GM12874 (cell line): ENCODE results near the gene FAAP100.

Experiments
- TF ChIP-seq, protein P1 (sequence below): IDR thresholded peaks from 2 replicates; pipeline ENCODE4 v1.5.1; 2011; ENCODE audit warnings: low read depth, mild to moderate bottlenecking, control low read depth, low read length, moderate library complexity; ENCODE audit not compliant: insufficient read depth

FAAP100 gene

DNA sequence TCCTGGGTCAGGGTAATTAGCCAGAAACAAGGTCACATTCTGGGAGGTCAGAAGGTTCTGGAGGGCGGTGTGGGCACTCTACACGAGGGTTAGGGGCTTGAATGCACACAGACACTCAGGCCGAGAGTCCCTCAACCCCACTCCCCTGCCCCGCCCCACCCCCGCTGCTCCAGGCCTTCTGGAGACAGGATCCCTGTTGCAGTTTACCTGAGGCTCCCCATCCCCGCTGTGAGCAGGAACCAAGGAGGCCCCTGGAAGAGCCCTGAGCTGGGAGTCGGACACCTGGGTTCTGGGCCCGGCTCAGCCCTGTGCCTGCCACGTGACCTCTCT lies 35.2 kb downstream of the FAAP100 start:
- TF ChIP-seq, protein P1, sequence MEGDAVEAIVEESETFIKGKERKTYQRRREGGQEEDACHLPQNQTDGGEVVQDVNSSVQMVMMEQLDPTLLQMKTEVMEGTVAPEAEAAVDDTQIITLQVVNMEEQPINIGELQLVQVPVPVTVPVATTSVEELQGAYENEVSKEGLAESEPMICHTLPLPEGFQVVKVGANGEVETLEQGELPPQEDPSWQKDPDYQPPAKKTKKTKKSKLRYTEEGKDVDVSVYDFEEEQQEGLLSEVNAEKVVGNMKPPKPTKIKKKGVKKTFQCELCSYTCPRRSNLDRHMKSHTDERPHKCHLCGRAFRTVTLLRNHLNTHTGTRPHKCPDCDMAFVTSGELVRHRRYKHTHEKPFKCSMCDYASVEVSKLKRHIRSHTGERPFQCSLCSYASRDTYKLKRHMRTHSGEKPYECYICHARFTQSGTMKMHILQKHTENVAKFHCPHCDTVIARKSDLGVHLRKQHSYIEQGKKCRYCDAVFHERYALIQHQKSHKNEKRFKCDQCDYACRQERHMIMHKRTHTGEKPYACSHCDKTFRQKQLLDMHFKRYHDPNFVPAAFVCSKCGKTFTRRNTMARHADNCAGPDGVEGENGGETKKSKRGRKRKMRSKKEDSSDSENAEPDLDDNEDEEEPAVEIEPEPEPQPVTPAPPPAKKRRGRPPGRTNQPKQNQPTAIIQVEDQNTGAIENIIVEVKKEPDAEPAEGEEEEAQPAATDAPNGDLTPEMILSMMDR, result no peak

DNA sequence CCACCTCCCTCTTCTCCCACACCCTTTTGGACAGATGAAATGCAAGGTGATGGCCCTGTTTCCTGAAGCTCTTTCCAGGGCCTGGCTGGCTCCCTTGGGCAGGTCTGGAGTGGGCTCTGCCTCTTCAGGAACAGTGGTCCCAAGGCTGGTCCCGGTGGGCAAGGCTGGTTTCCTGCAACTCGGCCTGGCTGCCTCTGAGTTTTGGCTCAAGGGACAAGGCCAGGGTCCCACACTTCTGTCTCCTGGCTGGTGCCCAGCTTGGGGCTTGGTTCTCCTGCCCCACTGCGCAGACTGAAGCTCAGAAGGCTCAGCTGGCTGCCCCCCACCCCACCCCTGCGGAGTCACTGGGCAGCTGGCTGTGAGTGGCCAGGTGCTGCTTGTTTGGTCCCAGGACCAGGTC lies 35.7 kb downstream of the FAAP100 start:
- TF ChIP-seq, protein P1, result no peak

DNA sequence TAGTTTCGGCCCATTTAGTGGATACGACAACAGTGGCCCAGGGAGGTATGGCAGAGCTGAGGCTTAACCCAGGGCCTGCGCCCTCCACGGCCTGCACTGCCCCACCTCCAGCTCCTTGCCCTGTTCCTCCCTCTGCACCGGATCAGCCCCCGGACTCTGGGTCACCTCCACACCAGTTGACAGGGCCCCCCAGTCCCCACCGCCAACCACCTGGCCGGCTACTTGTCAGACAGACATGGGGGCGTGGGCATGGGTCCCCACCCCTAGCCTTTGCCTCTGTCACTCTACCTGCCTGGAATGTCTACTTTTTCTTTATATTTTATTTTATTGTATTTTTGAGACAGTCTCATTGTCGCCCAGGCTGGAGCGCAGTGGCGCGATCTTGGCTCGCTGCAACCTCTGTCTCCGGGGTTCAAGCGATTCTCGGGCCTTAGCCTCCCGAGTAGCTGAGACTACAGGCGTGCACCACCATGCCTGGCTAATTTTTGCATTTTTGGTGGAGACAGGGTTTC lies 36.6 kb downstream of the FAAP100 start:
- TF ChIP-seq, protein P1, result no peak

DNA sequence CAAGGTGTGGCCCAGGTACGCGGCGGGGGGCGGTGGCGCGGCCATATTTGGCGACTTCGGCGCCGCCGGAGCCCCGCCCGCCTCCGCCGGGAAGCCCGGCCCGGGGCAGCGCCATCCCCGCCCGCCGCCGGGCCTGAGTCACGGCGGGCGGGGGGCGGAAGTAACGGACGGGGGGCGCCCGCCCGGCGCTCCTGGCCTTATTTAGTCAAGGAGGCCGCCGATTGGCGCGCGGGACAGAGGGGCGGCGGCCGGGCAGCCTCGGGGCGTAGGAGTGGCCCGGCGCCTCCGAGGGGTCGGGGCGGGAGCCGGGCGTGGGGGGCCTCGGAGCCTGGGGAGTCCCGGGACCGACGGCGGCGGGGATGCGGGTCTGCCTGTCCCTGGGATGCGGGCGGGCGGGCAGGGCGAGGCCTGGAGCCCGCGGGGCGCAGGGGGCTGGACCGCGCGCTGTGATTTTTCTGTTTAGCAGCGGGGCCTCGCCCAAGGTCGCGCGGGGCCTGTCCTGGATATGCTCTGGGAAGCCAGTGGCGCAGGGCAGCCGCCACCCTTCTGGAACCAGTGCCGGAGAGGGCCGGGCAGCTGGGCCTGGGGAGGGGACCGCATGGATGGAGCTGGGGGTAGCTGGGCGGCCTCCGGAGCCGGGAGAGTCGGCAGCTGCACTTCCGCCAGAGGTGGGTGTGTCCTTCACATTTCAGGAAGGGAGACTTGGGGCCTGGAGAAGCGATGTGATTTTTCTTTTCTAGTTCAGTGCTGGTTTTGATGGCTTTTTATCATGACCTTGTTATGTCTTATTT lies 37.2 kb downstream of the FAAP100 start:
- TF ChIP-seq, protein P1, result no peak

DNA sequence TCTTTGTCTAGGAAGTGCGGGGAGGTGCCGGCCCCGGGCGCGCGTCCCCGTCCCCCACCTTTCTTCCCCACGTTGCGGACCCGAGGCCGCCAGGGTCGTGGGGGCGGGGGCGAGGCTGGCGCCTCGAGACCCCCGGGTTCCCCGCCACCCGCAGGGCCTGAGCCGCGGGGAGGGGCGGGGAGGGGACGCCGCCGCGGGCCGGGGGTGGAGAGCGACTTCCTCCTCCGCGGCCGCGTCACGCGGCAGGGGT lies 37.7 kb downstream of the FAAP100 start:
- TF ChIP-seq, protein P1, result no peak

DNA sequence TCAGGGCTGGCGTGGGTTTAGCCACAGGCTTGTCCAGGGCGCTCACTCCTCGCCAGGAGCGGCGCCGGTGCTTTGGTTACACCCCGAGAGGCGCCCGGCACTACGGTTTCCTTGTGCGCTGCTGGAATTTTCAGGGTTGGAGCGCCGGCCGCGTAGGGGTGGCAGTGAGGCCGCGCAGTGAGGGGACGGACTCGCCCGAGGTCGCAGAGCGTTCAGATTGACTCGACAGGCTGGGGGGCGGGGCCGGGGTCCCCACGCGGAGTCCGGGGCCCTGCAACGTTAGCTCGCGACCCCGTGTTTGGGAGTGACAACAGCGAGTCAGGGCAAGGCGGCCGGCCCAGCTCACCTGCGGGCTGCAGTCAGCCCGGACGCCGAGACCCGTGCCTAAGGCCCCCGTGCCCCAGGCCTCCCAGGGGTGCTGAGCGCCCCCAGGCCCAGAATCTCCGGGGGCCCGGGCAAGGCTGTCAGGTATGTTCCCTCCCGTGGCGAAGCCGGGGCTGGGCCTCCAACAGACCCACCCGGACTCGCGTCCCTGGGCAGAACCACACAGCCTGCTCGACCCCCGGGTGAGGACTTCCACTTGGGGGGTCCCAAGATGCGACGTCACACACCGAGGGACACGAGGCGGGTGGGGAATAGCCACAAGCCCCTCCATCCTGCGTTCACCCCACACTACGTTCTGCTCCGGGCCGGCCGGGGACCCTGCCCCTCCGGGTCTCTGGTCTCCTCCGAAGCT lies 38.2 kb downstream of the FAAP100 start:
- TF ChIP-seq, protein P1, result no peak

DNA sequence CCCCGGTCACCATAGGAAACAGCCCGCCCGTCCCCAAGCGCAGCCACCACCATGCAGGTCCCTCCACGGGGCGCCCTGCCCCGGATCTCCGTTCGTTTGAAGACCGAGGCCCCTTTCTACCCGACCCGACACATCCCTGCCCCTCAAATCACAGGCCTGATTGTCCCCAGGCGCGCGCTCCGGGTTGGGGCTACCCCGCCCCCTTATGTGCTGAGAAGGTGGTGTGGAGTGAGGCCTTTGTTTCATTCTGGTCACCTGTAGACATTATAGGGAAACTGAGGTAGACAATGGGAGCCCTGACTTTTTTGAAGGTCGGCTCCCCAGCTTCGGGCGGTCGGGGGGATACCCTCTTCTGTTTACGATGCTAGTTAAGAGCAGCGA lies 38.8 kb downstream of the FAAP100 start:
- TF ChIP-seq, protein P1, result no peak
